T-helper 22 cell (primary cell): Measurements from ENCODE around the gene KANSL1.

Source experiments
- DNase-seq: peaks from one replicate; pipeline ENCODE4 v3.0.0-alpha.2; 2020; ENCODE audit warnings: low read depth

The KANSL1 gene

DNA sequence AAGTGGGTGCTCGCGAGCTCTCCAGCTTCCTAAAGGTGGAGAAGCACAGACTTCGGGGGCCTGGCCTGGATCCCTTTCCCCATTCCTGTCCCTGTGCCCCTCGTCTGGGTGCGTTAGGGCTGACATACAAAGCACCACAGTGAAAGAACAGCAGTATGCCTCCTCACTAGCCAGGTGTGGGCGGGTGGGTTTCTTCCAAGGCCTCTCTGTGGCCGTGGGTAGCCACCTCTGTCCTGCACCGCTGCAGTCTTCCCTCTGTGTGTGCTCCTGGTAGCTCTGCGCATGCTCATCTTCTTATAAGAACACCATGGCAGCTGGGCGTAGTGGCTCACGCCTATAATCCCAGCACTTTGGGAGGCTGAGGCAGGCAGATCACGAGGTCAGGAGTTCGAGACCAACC, 196.1 kb downstream of the KANSL1 start:
- no peak for DNase-seq

DNA sequence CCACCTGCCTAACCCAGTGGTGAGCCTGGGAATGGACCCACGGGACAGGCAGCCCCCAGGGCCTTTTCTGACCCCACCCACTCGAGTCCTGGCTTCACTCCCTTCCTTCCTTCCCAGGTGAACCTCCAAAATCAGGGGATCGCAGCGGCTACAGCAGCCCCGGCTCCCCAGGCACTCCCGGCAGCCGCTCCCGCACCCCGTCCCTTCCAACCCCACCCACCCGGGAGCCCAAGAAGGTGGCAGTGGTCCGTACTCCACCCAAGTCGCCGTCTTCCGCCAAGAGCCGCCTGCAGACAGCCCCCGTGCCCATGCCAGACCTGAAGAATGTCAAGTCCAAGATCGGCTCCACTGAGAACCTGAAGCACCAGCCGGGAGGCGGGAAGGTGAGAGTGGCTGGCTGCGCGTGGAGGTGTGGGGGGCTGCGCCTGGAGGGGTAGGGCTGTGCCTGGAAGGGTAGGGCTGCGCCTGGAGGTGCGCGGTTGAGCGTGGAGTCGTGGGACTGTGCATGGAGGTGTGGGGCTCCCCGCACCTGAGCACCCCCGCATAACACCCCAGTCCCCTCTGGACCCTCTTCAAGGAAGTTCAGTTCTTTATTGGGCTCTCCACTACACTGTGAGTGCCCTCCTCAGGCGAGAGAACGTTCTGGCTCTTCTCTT, 196.8 kb downstream of the KANSL1 start:
- no peak for DNase-seq

DNA sequence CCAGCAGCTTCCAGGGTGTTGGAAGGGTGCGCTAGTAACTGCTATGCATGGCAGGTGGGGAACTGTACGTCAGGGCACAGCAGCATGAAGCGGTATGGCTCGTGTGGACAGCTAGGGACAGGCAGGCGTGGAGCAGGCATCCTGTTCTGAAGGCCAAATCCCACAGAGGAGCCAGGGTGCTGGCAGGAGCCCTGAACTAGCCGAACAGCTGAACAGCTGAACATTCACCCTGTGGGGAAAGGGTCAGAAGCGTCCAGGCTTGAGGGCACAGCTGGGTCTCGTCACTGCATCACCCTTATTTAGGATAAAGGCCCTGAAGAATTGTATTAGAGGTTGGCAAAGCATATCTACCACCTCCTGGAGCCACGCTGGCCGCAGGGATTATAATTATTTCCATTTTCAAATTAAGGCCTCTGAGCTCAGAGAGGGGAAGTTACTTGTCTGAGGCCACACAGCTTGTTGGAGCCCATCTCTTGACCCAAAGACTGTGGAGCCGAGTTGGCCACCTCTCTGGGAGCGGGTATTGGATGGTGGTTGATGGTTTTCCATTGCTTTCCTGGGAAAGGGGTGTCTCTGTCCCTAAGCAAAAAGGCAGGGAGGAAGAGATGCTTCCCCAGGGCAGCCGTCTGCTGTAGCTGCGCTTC, 197.5 kb downstream of the KANSL1 start:
- DNase-seq, result no peak

DNA sequence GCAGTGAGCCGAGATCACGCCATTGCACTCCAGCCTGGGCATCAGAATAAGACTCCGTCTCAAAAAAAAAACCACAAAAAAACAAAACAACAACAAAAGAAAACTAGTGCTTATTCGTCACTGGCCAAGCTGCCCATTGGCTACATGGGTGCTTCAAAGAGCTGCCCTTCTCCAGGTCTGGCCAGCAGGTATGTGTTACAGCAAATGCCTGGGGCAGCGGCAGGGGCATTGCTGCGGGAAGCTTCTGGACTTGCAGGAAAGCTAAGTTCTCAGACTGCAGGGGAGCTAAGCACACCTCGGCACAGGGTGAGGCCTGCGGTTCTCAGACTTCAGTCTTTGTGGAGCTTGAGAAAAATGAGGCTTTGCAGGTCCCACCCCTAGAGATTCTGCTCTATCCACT, 198.2 kb downstream of the KANSL1 start:
- no peak for DNase-seq

DNA sequence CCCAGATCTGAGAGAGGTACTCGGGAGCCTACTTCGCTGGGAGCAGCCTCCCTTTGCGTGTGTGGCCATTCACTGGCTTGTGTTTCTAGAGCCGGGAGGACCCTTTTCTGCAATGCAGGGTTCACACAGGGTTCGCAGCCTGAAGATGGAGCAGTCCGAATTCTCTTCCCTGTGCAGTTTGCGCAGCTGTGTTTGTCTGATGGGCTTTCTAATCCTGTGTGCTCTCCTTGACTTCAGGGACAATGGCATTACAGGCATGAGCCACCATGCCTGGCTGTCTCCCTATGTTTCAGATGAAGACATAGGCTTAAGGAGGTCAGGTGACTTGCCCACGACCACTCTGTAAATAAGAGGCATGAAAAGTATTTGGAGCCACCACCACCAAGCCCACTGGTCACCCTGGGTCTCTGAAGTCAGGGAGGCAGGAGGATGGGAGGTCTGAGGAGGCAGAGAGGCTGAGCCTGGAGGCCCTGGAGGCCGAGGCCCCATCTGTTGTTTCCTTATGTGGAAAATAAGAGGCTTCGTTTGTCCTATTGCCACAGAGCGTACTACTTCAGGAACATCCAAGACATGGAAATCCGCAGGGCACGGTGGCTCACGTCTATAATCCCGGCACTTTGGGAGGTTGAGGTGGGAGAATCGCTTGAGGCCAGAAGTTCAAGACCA, 199.1 kb downstream of the KANSL1 start:
- no peak for DNase-seq

DNA sequence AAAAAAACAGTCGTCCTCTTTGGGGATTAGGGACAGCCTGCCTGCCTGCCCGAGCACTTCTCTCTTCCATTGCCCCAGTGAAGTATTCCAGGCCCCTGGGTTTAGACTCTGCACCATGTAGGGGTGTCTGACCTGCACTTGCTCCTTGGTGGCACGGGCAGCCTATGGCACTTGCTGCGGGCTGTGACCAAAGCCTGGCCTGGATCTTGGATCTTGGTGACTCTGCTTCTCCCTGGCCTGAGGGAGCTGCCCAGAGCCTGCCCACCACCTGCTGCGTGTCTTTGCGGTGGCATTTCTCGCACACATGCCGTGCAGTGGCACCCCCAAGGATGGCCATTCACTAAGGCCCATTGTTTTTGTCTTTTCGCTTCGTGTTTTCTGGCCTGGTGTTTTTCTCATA, 200.3 kb downstream of the KANSL1 start:
- DNase-seq, result no peak

DNA sequence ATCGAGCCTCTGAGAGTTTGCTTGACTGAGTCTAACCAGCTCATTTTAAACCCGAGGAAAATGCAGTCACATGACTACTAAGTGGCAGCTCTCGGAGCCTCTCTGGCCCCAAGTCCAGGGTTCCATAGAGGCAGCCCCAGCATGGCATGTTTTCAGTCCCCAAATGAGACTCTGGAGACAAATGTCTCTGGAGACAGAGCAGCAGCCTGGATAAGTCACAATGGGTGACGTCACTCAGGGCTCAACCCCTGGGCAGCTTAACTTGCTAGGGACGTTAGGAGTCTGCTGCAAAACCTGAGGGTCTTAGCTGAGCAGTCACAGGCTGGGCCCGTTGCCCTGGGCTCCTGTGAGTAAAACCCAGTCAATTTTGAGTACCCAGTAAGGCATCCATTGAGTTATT, 201.1 kb downstream of the KANSL1 start:
- DNase-seq, result no peak

DNA sequence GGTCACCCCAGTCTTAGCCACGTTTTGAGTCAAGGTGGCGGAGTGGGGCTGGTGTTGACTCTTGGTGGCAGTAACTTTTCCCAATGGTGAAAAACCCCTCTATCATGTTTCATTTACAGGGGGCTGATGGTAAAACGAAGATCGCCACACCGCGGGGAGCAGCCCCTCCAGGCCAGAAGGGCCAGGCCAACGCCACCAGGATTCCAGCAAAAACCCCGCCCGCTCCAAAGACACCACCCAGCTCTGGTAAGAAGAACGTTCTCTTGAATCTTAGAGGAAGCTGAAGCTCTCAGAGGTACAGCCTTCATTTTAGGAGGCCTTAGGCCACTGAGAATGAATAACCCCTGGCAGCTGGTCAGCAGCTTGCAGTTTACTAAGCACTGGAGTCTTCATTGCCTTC, 201.9 kb downstream of the KANSL1 start:
- no peak for DNase-seq

DNA sequence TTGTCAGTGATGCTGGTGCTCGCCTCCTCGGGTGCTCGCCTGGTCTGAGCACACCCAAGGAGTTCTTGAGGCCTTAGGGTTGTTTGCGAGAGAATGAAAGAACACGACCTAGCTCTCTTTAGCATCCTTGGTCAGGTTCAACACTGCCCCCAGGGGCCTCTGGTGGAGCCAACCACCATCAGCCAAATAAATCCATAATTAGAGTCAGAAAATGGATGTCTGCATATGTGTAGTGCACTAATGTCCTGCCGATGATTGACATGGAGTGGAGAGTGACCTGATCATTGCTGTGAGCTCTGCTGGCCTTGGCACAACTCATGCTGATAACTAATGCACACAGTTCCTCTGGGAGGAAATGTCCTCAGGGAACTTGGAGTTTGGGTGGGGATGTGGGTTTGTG, 202.3 kb downstream of the KANSL1 start:
- no peak for DNase-seq

DNA sequence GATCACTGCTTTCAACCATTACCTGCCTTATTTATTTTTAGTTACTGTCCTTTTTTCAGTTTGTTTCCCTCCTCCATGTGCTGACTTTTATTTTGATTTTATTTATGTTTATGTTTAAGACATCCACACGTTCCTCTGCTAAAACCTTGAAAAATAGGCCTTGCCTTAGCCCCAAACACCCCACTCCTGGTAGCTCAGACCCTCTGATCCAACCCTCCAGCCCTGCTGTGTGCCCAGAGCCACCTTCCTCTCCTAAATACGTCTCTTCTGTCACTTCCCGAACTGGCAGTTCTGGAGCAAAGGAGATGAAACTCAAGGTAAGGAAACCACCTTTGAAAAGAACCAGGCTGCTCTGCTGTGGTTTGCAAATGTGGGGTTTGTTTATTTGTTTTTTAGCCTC, 203.5 kb downstream of the KANSL1 start:
- no peak for DNase-seq

DNA sequence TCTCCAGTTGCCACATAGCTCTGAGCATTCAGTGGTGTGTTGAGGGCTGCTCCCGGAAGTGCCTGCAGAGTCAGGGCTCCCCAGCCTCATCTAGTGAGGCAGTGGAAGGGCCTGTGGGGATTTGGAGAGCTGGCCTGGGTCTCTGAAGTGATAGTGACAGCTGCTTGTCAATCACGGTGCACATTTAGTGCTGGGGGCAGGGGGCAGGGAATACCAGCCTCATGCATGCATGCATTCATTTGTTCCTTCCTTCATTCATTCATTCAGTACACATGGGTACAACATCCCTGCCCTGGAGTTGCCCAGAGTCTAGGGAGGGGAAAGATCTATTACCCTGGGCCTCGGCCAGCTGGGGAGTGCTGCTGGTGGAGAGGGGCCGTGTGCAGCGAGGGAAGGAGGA, 205.5 kb downstream of the KANSL1 start:
- DNase-seq, result no peak

DNA sequence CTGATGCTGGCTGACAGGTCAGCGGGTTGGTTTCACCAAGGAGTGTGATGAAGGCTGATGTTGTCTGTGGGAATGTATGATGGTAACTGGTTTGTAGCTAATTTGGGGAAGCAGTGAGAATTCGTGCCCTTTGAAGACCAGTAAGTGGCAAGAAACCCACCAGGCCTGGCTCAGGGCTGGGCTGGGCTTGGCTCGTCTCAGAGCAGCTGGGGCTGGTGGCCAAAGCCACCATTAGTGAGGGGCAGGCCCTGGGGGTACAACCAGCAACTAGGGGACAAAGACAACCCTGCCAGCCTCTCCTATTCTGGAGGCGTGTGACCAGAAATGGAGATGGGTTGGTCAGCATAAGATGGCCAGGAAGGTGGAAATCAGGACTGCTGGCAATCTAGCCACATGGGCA, 207.2 kb downstream of the KANSL1 start:
- no peak for DNase-seq

DNA sequence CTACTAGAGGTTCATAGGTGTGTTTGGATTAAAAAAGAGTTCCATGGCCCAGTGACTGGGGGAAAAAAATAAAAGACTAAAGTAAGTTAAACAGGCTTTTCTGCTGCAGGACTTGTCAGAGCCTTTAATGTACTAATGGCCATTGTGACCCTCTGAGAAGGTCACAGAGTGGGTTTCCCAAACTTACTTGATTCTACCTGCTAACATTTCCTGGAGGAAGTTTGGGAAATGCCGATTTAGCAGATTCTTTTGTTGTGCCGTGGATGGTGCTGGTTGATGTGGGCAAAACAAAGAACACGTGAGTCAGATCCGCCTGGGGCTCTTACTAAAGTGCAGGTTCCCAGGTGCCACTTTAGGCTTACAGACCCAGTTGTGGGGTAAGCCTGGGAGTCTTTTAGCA, 207.8 kb downstream of the KANSL1 start:
- no peak for DNase-seq

DNA sequence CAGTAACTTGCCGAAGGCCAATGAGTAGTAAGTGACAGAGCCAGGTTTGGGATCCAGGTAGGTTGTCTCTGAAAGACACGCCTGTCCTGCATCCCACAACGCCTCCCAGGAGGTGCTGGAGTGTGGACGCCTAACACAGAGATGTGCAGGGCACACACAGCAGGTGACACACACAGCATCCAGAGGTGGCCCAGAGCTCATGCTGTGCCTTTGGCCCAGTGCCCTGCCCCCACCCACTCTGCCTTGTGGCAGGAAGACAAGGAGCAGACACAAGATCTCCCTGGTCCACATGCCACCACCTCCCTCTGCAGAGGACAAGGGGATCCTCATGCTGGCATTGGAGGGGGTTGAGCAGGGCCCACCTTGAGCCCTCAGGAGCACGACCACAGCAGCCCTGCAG, 208.9 kb downstream of the KANSL1 start:
- DNase-seq, result no peak

DNA sequence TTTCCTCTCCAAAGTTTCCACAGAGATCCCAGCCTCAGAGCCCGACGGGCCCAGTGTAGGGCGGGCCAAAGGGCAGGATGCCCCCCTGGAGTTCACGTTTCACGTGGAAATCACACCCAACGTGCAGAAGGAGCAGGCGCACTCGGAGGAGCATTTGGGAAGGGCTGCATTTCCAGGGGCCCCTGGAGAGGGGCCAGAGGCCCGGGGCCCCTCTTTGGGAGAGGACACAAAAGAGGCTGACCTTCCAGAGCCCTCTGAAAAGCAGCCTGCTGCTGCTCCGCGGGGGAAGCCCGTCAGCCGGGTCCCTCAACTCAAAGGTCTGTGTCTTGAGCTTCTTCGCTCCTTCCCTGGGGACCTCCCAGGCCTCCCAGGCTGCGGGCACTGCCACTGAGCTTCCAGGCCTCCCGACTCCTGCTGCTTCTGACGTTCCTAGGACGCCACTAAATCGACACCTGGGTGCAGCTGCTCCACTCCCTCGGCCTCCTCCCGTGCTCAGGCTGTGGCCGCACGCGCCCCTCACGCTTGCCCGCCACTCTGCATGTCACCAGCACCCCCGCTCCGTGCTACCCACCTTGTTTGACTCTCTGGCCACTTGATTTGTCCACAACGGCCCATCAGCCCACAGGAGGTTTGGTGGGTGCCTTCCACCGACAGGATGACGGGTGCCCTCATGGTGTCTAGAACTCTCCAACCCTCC, 209.5 kb downstream of the KANSL1 start:
- no peak for DNase-seq

DNA sequence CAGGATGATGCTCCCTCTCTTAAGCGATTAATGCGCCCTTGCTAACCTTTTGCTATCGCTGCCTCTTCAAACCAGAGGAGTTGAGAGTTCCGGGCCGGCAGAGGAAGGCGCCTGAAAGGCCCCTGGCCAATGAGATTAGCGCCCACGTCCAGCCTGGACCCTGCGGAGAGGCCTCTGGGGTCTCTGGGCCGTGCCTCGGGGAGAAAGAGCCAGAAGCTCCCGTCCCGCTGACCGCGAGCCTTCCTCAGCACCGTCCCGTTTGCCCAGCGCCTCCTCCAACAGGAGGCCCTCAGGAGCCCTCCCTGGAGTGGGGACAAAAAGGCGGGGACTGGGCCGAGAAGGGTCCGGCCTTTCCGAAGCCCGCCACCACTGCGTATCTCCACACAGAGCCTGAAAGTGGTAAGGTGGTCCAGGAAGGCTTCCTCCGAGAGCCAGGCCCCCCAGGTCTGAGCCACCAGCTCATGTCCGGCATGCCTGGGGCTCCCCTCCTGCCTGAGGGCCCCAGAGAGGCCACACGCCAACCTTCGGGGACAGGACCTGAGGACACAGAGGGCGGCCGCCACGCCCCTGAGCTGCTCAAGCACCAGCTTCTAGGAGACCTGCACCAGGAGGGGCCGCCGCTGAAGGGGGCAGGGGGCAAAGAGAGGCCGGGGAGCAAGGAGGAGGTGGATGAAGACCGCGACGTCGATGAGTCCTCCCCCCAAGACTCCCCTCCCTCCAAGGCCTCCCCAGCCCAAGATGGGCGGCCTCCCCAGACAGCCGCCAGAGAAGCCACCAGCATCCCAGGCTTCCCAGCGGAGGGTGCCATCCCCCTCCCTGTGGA, 210.2 kb downstream of the KANSL1 start:
- DNase-seq, result no peak

DNA sequence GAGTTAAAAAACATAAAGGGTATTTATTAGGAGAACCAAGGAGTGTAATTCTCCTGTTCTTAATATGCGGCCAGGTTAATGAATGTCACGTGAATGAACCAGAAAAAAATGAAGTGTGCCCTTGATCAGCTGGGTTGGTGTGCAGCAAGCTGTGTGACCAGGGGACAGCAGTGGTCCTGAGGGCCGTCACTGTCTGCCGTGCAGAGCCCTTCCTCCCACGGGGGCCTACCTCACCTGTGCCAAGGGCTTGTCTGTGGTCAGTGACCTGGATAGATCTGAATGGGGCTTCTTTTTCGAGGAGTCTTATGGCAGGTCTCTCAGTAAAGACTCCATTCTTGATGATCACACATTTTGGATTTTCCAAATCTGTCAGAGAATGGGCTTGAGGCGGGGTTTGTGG, 211.9 kb downstream of the KANSL1 start:
- no peak for DNase-seq

DNA sequence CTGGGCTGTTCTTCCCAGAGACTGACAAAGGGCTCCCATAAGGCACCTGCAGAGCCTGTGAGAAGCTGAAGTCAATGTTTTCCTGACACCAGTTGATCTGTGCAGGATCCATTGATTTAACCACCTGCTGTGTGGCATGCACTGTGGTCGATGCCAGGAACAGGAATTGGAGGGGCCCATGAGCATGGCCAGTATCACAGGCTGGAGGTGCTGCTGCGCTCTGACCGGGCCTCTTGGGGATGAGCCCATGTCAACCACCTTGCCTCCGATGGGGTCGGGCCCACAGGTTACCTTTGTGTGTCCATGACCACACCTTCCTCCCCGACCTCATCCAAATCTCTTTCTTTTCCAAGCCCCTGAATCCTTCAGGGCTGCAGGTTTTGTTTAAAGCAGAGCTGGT, 212.4 kb downstream of the KANSL1 start:
- no peak for DNase-seq
